Effector CD4-positive, alpha-beta T cell (primary cell): ENCODE results near the gene PLA2G6.

Source experiments
- DNase-seq: peaks from one replicate; pipeline ENCODE4 v3.0.0-alpha.2; 2020

PLA2G6 gene

DNA sequence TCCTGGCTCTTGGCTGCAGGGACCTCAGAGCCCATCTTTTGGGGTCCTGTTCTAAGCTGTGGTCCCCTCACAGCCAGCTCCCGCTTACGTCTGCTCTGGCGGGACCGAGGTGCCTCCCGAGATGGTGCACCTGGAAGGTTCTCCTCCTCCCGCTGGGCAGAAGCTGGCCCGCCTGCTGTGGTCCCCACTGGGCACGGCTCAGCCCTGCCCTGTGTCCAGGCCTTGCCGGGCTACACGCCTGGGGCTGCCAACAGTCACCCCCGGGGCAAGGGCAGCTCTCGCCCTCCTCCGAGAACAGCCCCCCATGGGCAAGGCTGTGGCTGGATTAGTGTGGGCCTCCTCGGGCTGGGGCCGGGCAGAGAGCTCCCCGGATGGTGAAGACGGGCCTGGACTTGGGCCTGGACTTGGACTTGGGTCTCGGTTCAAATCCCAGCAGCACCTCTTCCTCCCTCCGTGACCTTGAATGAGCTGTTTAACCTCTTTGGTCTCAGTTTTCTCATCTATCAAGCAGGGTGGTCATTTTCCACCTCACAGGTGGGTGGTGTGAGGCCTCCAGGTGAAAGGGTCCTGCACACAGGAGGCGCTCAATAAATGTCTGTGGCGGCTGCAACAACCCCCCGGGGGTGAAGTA, 72.1 kb downstream of the PLA2G6 start:
- DNase-seq = no peak

- no peak for DNase-seq
Measured at GRCh38 chr22:38108561-38109319, 72.9 kb downstream of the PLA2G6 start.

- DNase-seq = no peak
Measured at GRCh38 chr22:38107692-38108515, 73.7 kb downstream of the PLA2G6 start.

- DNase-seq = no peak
Measured at GRCh38 chr22:38106814-38107578, 74.6 kb downstream of the PLA2G6 start.

DNA sequence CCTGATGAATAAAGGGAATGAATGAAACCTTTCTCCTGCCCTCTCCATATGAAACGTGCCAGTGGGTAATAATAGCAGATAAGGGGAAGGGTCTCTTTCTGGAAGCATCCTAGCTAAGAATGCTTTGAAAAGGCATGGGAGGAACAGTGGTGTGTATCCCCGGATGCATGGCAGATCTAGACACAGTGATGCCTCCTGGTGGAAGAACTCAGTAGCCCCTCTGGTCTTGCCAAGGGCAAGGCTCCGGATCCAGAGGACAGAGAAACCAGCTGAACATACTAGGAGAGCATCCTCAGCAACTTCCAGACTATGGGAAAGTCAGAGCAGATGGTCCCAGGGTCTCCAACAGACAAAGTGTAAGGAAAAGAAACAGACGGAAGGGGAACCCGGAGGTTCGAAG, 77.5 kb downstream of the PLA2G6 start:
- DNase-seq = no peak

GRCh38 chr22:38103641-38104040, 78.0 kb downstream of the PLA2G6 start:
- no peak for DNase-seq

DNA sequence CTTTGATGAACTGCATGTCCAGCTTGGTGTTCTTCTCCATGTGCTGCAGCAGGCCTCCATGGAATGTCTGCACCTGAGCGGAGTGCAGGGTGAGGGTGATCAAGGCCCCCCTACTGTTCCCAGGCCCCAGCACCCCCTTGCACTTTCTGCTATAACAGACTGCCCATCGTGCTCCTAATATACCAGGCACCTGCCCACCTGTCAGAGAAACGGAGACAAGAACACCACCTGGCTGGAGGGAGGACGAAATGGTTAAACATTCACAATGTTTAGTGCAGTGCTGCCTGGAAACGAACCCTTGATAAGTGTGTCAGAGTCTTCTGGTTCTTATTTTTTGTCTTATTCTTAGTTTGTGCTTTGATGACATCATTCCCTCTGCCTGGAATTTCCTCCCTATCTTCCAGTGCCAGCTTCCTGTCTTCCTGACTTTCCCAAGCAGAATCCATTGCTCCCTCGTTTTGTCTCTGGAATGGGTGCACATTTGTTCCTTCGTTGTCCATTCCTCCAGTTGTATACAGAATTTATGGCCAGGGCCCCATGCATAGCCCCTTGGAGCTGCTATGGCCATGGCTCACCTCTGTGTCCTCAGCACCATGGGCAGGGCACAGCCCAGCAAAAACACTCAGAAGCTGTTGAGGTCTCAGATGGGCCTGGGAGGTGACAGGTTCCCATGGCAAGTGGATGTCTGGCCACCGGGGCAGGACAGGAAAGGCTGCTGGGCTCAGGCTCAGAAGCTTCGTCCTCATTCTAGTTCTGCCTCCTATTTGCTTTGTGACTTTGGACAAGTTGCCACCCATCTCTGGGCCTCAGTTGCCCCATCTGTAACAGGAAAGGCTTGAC, 83.0 kb downstream of the PLA2G6 start:
- DNase-seq = no peak

GRCh38 chr22:38097557-38098409, 83.8 kb downstream of the PLA2G6 start:
- no peak for DNase-seq

GRCh38 chr22:38097058-38097457, 84.6 kb downstream of the PLA2G6 start:
- DNase-seq = no peak

DNA sequence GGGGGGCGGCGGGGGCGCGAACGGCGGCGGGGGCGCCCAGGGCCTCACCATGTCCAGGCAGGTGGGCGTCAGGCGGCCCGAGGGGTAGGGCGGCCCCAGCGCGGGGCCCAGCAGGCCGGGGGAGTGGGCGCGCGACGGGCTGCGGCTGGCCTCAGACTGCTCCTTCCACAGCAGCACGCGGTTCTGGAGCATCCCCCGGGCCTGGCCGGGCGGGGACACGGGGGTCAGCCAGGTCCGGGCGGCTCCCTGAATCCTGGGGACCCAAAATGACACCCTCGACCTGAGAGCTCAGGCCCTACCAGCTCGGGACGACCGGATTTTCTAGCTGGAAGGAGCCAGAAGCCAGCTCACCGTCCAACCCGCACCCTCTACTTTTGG, 92.2 kb downstream of the PLA2G6 start:
- no peak for DNase-seq

DNA sequence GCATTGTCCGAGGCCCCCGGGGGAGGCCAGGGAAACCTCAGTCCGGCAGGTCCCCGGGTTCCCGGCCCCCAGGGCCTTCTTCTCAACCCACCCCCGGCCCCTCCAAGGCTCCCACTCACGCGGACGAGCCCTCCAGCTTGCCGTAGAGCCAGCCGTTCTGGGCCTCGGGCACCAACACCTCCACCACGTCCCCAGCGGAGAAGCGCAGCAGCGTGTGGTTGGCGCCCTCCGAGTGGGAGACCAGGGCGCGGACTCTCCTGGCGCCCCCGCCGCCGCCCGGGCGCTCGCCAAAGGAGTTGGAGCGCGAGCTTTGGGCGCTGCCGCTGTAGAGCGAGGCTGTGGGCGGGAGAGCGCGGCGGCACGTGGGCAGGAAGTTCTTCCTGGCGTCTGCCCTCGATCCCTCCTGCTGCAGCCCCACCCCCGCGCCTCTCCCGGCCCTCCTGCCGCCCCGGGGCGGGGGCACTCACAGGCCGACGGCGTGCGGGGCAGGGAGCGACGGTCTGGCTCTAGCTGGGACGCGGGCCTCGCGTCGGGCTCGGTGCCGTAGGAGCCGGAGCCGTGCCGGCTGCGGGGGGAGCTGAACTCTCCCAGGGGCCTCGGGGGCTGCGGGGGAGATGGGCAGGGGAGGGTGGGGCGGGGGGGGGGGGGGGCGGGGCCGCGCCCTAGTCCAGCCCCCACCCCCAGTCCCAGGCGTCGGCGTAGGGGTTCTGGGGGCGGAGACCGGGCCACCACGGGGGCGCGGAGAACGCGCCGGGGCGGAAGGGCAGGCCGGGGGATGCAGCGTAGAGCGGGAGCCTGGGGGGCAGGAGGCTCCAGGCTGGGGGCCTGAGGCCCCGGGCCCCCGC, 92.8 kb downstream of the PLA2G6 start:
- DNase-seq = no peak

- no peak for DNase-seq
Measured at GRCh38 chr22:38087855-38088254, 93.8 kb downstream of the PLA2G6 start.

DNA sequence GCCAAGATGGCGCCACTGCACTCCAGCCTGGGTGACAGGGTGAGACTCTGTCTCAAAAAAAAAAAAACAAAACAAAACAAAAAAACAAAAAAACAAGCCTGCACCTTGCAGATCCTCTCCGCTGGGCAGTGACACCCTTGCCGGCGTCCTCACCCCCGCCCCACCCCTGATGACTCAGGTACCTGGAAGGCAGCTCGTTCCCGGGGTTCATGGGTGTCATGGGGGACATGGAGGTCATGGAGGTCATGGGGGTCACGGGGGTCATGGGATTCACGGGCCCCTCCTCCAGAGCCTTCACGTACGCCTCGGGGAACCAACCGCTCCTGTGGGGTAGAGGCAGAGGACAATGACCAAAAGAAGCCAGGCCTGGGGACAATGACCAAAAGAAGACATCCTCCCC, 94.7 kb downstream of the PLA2G6 start:
- DNase-seq = no peak

DNA sequence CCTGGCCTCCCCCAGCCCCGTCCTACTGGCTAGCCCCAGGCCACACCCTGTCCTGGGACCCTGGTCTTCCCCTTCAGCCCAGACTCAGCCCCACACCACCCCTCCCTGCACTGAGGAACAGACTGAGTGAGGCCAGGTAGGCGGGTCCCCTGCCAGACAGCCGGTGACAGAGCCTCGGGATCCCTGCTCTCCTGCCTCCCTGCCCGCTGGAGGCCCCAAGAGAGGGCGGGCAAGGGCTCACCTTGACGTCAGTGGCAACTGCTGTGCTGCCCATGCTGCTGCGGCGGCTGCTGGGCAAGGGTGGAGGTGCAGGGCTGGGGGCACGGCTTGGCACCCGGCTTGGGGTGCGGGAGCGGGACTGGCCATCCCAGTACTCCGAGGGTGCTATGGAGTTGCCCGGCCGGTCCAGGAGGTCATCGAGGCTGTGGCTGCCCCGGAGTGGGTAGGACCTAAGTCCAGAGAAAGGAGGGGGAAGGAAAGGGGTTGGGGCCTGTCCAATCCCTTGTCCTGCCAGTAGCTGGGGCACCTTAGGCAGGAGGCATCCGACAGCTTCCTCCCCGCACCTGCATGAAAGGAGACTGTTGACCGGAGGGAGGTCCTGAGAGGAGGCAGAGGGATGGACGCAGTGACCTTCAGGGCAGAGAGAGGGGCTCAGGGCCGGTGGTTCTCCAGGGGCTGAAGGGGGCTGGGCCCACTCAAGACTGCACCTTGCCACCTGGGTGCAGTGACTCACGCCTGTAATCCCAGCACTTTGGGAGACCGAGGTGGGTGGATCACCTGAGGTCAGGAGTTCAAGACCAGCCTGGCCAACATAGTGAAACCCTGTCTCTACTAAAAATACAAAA, 95.4 kb downstream of the PLA2G6 start:
- DNase-seq = no peak

GRCh38 chr22:38085501-38085900, 96.1 kb downstream of the PLA2G6 start:
- no peak for DNase-seq

- DNase-seq = no peak
Measured at GRCh38 chr22:38085056-38085455, 96.6 kb downstream of the PLA2G6 start.

- DNase-seq = no peak
Measured at GRCh38 chr22:38083931-38084631, 97.5 kb downstream of the PLA2G6 start, which contains the start of gene SLC16A8. Gene SLC16A8 (minus strand): TSS chr22:38084184. CDS start chr22:38082873, 1,311 bp downstream.

- DNase-seq = no peak
Measured at GRCh38 chr22:38082986-38083710, 98.5 kb downstream of the PLA2G6 start.
